ENCODE data around the gene CEACAM6.
A peak's percentile ranks its signal among the peaks of the same experiment; 100 is the strongest.
"Not testable (repeated sequence)": the region's sequence is repeated elsewhere in the genome, so short reads cannot be mapped to it uniquely, and the experiment has no call there.

CEACAM6 gene

DNA sequence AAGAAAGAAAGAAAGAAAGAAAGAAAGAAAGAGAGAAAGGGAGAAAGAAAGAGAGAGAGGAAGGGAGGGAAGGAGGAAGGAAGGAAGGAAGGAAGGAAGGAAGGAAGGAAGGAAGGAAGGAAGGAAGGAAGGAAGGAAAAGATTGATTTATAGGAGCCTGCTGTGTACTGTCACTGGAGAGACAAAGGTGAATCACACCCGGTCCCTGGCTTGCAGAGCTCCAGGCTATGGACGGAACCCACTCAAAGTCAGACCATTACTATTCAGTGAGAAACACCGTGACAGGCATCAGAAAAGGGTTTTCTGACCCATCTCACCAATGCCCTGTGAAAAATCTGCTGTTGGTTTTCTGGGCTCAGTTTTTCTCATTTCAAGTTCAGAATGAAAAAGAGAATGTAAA is 7.3 kb upstream of the CEACAM6 start:
- DNase-seq = no peak

DNA sequence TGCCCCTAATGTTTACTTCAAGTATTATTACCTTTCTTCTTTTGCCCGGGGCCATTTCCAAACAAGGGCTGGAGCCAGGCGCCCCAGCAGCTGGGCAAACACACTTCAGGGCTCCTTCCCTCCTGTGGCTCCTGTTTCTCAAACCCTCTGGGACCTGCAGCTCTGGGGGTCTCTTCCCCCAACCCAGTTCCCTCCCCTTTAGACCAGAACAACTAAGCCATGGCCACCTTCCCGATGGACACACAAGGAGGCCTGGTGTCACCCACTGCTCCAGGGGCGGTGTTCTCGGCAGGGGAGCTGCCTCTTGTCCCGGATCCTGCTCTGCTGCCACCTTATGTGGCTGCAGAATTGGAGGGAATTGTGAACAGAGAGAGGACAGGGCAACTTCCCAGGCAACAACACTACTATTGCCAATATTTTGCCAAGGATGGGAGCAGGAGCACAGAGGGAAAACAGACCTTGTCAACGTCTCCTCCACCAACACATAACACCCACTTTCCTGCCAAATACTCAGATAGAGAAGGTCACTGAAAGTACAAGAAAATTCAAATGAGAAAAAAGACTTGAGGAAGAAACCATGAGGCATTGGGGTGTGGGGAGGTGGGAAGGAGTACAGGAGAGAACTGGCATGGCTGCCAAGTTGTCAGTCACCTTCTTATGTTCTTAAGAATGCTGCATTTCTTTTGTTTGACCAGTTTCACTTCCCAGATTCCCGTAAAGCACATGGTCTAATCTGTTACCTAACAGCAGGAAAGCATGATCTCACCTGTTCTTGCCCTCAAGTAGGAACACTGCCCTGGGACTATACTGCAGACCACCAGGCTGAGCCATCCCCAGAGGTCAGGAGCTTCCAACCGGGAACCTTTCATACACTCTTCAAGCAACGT is 4.8 kb upstream of the CEACAM6 start:
- not testable (repeated sequence) for DNase-seq

DNA sequence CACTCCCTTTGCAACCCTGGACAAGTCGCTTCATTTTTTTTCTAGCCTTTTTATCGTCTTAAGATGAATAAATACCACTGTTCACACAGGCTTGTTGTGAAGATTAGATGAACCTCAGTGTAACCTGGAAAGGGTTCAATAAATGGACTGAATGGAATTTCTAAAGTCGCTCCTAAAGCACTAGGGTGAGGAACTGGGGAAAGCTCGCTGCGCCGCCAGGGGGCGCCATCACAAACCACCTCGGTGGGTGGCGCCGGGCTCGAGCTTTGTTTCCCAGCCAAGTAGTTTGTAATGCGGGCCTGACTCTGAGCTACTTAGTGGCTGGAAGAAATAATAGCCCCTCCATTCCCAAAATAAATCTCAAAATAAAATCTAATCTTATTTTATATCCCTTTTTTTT is 2.2 kb upstream of the CEACAM6 start:
- peak; percentile 44 to 69 (median 64) for DNase-seq

DNA sequence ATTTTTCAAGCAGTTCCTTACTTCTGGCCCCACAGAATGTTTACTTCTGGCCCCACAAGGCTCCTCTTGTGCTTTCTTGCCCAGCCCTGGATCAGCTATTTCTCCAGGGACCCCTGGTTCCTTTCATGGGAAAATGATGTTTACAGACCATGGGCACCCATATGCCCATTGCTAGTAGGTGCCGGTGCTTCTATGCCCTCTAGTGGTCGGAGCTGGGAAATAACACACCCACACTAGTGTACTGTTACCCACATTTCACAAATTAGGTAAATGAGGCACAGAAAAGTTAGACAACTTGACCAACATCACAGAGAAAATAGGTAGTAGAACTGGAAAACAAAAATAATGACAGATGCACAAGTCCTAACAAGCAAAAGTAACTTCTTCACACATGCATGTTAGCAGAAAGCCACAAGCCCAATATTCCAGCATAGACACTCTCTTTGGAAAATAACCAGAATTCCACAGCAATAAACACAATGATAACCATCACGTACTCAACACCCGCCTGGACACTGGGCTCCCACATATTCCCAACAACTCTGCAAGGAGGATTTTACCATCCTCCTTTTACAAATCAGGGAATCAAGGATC is 1.3 kb upstream of the CEACAM6 start:
- peak in 4 of 5 donors; percentile 47 to 67 (median 52) for DNase-seq

DNA sequence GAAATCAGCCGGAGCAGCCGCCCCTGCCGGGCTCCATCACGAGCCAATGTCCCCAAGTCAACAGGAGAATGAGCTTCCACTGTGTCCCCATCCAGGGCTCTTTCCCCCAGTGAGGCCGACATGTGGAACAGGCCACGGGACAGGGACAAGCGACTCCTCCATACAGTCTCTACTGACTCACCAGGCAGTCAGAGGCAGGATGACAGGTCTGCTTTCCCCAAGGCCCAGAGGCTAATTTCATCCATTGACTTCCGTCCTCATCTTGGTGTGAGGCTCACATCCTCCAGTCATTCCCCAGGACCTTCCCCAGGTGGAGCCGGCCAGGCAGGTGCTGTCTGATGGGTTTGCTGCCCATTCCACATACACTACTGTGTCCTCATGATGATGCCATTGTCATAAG is 3.5 kb downstream of the CEACAM6 start:
- DNase-seq = no peak

DNA sequence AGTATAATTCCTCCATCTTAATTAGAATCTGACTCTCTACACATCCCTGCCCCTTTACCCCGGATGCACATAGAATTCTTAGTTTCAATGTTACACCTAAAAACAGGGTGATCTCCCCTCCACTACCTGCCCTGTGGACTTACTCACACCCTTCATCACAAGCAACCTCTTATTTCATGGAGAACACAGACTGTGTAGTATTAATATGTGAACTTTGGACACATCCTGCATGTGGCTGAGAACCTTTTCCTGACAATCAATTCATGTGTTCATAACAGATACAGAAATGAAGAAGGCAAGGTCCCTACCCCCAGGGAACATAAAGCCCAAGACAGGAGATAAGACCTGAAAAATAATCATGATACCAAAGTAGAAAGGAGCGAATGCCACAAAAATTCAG is 11.8 kb downstream of the CEACAM6 start:
- DNase-seq = no peak

DNA sequence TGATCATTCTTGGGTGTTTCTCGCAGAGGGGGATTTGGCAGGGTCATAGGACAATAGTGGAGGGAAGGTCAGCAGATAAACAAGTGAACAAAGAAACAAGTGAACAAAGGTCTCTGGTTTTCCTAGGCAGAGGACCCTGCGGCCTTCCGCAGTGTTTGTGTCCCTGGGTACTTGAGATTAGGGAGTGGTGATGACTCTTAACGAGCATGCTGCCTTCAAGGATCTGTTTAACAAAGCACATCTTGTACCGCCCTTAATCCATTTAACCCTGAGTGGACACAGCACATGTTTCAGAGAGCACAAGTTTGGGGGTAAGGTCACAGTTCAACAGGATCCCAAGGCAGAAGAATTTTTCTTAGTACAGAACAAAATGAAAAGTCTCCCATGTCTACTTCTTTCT is 12.8 kb downstream of the CEACAM6 start:
- DNase-seq = not testable (repeated sequence)

DNA sequence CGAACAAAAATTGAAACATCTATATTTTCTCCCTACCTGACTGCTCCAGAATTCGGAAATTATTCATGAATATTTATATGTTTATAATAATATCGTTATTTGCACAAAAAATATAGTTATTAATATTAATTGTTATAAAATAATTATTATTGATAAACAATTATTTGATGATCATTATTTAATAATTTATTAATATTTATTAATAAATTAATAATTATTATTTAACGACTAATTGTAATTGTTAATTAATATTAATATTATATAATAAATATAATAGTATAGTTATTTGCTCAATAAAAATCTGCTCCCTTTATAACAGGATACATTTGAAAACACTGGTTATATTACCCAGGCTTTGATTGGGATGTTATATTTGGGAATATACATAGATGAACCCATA is 14.3 kb downstream of the CEACAM6 start:
- no peak for DNase-seq

DNA sequence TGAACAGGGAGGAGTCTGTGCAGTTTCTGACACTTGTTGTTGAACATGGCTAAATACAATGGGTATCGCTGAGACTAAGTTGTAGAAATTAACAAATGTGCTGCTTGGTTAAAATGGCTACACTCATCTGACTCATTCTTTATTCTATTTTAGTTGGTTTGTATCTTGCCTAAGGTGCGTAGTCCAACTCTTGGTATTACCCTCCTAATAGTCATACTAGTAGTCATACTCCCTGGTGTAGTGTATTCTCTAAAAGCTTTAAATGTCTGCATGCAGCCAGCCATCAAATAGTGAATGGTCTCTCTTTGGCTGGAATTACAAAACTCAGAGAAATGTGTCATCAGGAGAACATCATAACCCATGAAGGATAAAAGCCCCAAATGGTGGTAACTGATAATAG is 16.1 kb downstream of the CEACAM6 start:
- DNase-seq = no peak

DNA sequence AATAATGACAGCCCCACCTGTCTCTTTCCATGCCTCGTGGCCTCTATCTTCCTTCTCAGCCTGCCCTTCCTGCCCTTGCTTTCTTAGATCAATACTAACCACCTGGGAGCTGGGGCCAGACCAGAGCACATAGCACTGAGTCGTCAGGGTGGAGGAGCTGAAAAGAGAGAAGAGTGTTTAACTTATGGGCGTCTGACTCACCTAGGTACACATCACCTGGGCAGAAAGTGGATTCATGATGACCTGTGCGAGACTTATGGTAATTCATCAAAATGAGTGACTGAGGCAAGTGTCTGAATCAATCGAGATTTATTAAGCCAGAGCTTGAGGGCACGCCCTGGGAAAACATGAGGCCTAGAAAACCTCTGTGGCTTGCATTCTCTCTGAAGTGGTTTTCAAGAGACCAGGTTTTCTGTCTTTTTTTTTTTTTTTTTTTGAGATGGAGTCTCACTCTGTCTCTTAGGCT is 19.2 kb downstream of the CEACAM6 start:
- peak in 4 of 5 donors; percentile 23 to 58 (median 40) for DNase-seq

DNA sequence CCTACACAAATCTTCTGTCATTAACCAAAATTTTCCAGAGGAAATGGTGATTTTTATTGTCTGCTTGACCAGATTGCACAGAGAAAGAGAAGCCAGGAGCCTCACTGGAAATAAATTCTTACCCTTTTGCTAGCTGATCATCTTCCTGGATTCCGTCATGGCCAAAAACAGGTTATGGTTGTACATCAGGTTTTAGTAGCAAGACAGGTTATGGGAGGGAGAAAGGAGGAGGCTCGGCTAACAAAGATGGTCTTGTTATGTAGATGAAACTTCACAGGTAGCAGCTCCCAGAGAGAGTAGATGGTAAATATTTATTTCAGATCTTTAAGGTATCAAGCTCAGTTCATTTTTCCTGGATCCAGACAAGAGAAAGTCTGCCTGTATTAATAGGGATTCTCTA is 21.4 kb downstream of the CEACAM6 start:
- no peak for DNase-seq

DNA sequence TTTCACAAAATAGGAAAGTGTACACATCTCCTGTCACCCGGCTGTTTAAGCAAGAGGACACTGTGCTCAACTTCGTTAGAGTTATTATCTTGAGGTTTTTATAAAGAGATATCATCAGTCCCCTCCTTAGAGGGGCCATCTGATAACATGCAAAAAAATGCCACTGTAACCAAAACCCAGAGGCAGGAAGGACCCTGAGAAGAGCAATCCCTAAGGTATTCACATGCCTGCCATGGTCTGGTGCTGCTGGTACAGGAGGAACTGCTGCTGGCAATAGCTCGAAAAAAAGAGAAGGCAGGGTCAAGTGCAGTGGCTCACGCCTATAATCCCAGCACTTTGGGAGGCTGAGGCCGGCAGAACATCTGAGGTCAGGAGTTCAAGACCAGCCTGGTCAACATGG is 28.3 kb downstream of the CEACAM6 start:
- DNase-seq = no peak

DNA sequence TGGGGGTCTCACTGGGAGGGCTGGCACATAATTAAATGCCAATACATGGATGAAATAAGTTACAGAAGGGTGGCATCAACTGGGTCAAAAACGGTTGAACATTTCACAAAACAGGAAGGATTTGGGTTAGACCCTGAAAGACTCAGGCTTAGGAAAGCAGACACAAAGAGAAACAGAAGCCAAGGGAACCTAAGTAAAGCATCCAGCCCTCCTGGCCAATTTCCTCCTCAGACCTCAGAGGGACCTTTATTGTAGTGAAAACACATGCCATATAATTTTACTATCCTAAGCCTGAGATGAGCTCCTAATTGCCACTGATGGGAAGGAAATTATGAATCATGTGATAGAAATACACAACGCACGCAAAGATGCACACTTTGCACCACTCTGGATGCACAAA is 29.0 kb downstream of the CEACAM6 start:
- DNase-seq = no peak

DNA sequence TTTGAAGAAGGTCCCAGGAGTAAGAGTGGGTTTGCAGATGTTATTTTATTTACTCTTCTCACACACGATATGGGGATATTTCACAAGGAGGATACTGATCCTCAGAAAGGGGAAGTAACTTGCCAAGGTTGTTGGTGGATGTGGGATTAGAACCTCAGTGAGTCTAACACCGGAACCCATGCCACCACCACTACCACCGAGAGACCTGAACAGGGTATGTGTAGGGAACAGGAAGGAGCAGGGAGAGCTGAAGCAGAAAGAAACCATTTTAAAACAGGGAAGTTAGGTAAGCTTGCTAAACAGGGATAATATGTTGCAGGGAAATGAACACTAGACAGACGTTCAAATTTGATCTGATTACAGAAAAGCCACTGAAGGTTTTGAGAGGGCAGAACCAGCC is 29.4 kb downstream of the CEACAM6 start:
- no peak for DNase-seq

DNA sequence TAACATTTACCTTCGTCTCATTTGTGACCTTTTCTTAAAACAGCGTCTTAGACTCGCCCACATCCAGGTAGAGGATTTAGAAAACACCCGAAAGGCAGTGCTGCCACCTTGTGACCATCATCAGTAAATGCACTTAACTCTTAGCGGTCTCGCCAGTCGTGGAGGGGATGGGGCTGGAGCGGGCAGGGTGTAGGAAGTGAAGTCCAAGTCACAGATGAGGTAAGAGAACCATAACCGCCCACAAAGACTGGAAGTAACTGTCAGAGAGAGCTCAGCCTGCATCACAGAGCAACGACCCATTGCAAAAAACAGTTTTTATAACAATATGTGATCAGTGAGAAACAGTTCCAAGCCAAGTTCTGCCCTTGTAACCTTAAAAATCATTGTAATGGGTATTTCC is 30.3 kb downstream of the CEACAM6 start:
- DNase-seq = peak; percentile 41 to 79 (median 61)

DNA sequence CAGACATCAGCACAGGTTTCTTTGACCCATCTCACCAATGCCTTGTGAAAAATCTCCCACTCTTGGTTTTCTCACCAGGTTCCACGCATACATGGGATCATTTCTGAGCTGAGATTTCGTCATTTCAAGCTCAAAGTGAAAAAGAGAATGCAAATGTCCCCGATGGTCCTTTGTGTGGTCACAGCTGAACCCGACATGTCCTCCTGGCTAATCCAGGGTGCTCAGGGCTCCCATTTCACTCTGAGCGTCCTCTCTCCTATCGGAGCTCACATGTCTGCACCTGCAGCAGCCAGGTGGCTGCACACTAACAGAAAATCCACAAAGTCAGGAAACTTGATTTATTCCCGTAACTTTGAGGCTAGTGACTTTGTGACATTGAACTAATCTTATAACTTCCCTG is 31.7 kb downstream of the CEACAM6 start:
- DNase-seq = no peak

DNA sequence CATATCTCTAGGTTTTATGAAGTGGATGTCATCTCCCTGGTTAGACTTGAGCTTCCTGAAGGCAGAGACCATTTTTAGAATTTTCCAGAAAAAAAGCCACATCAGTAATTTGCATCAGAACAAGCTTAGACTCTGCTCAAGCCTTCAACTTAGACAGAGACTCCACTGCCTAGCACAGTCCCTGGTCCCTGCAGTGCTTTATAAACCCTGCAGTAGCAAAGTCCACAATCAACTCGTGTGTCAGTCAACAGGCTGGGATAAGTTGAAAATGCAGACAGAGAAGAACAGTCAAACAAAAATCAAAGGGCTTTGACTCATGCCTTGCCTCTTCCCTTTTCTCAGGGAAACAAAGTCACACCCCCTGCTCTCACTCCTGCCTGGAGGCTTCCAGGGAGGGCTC is 33.2 kb downstream of the CEACAM6 start:
- DNase-seq = not testable (repeated sequence)

DNA sequence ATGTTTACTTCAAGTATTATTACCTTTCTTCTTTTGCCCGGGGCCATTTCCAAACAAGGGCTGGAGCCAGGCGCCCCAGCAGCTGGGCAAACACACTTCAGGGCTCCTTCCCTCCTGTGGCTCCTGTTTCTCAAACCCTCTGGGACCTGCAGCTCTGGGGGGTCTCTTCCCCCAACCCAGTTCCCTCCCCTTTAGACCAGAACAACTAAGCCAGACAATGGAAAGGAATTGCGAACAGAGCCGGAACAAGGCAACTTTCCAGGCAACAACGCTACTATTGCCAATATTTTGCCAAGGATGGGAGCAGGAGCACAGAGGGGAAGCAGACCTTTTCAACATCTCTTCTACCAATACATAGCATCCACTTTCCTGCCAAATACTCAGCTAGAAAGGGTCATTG is 33.7 kb downstream of the CEACAM6 start:
- not testable (repeated sequence) for DNase-seq

DNA sequence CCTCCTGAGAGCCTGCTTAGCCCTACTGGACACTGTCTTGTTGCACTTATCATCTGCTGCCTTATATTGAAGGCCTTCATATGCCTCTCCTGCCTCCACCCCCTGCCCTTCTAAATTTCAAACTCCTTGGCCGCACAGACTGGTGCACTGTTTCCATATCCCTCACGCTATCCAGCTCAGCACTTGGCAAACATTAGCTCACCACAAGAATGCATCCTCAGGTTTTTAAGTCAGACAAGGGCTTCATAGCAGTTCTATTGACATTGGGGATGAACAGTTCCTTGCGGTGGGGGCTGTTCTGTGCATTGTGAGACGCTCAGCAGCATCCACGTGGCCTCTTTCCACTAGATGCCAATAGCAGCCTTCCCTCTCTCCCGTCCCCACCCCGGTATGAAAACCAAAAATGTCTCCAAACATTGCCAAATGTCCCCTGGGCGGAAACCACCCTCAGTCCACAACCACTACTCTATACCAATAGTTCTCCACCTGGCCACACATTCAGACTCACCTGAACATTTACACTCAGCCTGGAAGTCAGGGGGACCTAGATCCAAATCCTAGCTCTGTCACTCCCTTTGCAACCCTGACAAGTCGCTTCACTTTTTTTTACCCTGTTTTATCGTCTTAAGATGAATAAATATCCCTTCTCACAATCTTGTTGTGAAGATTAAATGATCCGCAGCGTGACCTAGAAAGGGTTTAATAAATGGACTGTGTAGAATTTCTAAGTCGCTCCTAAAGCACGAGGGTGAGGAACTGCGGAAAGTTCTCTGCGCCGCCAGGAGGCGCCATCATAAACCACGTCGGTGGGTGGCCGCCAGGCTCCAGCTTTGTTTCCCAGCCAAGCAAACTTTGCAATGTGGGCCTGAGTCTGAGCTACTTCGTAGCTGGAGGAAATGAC is 37.4 kb downstream of the CEACAM6 start:
- peak in 4 of 5 donors; percentile 19 to 39 (median 28) for DNase-seq

DNA sequence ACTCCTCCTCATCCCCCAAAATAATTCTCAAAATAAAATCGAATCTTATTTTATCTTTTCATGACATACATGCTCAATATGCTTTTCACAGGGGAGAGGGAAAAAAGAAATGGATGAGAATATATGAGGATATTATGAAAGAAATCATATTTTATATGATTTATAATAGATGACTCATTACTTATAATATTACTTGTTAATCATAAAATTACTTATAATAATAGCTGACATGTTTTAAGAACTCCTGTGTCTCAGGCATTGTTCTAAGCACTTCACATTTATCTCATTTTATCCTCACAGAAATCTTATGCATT is 38.0 kb downstream of the CEACAM6 start:
- DNase-seq = no peak

DNA sequence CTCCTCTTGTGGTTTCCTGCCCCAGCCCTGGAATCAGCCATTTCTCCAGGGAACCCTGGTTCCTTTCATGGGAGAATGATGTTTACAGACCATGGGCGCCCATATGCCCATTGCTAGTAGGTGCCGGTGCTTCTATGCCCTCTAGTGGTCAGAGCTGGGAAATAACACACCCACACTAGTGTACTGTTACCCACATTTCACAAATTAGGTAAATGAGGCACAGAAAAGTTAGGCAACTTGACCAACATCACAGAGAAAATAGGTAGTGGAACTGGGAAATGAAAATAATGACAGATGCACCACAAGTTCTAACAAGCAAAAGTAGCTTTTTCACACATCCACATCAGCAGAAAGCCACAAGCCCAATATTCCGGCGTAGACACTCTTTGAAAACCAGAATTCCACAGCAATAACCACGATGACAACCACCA is 39.7 kb downstream of the CEACAM6 start:
- DNase-seq = peak in 4 of 5 donors; percentile 27 to 55 (median 46)

DNA sequence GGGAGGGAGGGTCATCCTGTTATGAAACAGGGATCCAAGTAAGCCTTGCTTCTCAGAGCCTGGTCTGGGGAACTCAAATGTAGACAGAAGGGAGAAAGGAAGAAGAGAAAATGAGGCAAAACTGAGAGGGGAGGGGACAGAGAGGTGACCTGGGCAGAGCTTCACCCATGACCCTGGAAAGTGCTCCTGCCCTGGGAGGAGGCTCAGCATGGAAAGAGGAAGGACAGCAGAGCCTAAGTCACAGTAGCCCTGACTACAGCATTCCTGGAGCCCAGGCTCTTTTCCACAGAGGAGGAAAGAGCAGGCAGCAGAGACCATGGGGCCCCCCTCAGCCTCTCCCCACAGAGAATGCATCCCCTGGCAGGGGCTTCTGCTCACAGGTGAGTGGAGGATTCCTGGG is 41.0 kb downstream of the CEACAM6 start, which contains the start of gene CEACAM3:
Gene CEACAM3 (plus strand): TSS at position 226 of the 400 bp plus-strand sequence. CDS start 91 bp downstream, at position 317.
- no peak for DNase-seq

DNA sequence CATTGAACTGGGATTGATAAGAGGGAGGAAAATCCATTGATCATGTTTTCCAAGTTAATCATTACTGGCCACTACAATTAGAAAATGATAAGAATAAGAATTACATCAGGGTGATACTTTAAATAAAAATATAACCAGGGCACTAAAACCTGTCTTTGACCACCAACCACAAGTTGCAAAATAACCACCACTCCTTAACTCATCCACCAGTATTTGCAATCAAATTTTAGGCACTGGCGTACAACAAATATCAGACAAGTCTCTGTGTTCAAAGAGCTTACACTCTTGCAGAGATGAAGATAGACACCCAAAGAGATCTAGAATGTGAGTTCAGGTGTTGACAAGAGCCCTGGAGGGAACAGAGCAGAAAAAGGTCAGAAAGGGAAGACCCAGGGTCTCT is 41.6 kb downstream of the CEACAM6 start:
- no peak for DNase-seq
